Progenitor cell of endocrine pancreas (in vitro differentiated cells): ENCODE data around the gene TAB2. TPM values are rescaled to one million over a fixed set of nuclear protein-coding genes. Genes with fewer than 3 reads are reported as not detected.

Experiments used
- DNase-seq: peaks from one replicate; pipeline ENCODE4 v3.0.0; 2021; ENCODE audit warnings: low spot score; ENCODE audit not compliant: unreplicated experiment
- H3K27ac Mint-ChIP-seq: 2 replicates; pipeline ENCODE4 v1.8.0; 2021; ENCODE audit warnings: mild to moderate bottlenecking, moderate library complexity, mixed read lengths
- H3K27me3 Mint-ChIP-seq: 2 replicates; pipeline ENCODE4 v1.8.0; 2021; ENCODE audit warnings: mixed read lengths
- H3K36me3 Mint-ChIP-seq: 2 replicates; pipeline ENCODE4 v1.8.0; 2022; ENCODE audit warnings: mixed read lengths; ENCODE audit not compliant: insufficient read depth
- H3K4me1 Mint-ChIP-seq: 2 replicates; pipeline ENCODE4 v1.8.0; 2021; ENCODE audit warnings: low read depth, mixed read lengths
- H3K4me3 Mint-ChIP-seq: 2 replicates; pipeline ENCODE4 v1.8.0; 2021; ENCODE audit warnings: low read depth, mild to moderate bottlenecking, moderate library complexity, mixed read lengths
- H3K9me3 Mint-ChIP-seq: 2 replicates; pipeline ENCODE4 v1.8.0; 2021; ENCODE audit warnings: low read depth, mixed read lengths
- total RNA-seq: library from RNA; stranded (reverse); gene quantifications from 2 replicates; pipeline ENCODE4 v1.2.1, GENCODE V29; 2021
- TF ChIP-seq, protein P1 (sequence below): fragments of 200-600 bp; sonication (generic); IDR thresholded peaks from one replicate; pipeline ENCODE4 v1.5.0; 2021; ENCODE audit warnings: antibody characterized with exemption, mild to moderate bottlenecking; ENCODE audit not compliant: unreplicated experiment

TAB2 gene
- total RNA-seq, 1 donor from 2014 or later: 58.0 TPM

DNA sequence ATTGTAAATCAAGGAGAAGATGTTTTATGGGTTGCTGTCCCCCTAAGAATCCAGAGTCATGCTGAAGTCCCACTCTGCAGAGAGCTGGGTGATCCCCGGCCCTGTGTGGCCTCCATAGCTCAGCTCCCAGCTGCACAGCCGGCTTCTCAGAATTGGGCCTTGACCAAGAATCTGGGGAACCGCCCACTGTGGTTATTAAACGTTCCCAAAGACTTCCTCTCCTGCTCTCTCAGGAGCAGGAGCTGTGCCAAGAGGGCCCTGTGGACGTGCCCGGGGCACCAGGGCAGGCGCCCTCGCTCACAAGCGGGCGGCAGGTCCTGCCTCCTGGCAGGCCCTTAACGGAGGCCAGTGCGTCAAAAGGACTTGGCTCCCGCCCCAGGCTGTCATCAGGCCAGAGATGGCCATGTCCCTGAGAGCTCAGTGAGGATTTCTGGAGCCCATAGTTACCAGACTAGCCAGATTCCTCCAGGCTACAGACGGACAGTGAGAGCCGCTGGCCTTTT is 136.9 kb downstream of the TAB2 start:
- peaks cover 55% of the 10 kb centered on the region for H3K27me3 Mint-ChIP-seq
- H3K27ac Mint-ChIP-seq: no peak overlapping the region
- no peaks in the 10 kb centered on the region for H3K4me1 Mint-ChIP-seq
- H3K9me3 Mint-ChIP-seq: no peaks in the 10 kb centered on the region
- TF ChIP-seq, protein P1, sequence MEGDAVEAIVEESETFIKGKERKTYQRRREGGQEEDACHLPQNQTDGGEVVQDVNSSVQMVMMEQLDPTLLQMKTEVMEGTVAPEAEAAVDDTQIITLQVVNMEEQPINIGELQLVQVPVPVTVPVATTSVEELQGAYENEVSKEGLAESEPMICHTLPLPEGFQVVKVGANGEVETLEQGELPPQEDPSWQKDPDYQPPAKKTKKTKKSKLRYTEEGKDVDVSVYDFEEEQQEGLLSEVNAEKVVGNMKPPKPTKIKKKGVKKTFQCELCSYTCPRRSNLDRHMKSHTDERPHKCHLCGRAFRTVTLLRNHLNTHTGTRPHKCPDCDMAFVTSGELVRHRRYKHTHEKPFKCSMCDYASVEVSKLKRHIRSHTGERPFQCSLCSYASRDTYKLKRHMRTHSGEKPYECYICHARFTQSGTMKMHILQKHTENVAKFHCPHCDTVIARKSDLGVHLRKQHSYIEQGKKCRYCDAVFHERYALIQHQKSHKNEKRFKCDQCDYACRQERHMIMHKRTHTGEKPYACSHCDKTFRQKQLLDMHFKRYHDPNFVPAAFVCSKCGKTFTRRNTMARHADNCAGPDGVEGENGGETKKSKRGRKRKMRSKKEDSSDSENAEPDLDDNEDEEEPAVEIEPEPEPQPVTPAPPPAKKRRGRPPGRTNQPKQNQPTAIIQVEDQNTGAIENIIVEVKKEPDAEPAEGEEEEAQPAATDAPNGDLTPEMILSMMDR: no peak
- H3K36me3 Mint-ChIP-seq: no peaks in the 10 kb centered on the region
- no peak for DNase-seq
- H3K4me3 Mint-ChIP-seq: no peak overlapping the region

DNA sequence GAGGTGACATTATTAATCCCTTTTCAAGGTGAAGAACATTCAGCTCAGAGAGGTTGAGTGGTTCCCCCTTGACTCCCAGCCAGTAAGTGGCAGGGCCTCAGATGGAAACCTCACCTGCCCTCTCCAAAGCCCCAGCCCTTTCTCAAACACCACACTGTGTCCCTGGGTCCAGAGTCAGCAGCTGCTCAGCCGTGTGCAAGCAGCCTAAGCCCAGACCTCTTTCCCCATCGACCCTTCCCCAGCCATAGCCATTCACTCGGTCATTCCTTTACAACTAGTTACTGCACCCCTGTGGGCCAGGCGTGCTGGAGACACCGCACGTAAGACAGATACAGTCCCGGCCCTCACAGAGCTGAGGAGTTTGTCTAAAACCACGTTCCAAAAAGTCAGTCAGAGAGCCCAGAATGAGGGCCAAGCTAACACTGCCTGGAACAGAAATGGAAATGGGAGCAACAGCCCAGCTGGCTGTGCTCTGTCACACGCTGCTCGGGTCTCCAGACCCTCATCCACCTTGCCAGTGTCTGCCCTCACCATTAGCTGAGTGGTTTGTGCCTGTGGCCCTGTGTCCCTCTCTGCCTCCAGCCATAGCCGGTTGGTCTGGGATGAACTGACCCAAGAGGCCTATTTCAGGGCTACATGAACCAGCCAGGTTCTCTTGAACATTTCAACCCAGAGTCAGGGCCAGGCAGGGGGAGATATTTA is 137.7 kb downstream of the TAB2 start:
- peaks cover 48% of the 10 kb centered on the region for H3K27me3 Mint-ChIP-seq
- no peak overlapping the region for H3K27ac Mint-ChIP-seq
- TF ChIP-seq, protein P1: no peak

DNA sequence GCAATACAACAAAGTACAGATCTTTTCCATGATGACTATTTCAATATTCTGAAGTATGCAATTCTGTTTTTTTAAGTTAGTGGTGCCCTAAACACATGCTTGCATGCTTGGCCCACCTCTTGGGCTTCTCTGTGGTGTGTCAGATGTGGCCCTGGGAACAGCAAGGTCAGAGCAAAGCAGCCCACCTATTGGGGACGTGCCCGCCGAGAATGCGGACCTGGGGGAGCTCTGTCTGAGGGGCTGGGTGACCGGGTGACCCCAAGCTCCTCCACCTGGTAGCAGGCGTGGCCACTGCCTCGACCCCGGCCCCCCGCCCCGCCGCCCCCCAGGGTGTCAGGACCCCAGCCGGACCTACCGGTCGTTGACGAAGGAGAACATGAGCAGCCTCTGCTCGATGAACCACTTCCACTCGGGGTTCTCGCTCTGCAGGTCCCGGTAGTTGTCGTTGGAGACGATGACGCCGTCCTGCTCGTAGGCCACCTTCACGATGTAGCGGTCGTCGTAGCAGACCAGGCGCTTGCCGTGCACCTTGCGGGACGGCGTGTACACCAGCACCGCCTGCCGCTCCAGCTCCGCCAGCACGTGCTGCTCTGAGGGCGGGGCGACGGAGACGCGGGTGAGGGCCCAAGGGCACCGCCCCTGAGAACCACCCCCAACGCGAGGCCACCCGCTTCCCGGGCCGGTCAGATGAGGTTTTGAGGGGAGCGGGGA is 139.0 kb downstream of the TAB2 start:
- no peaks in the 10 kb centered on the region for H3K4me1 Mint-ChIP-seq
- DNase-seq: no peak
- H3K4me3 Mint-ChIP-seq: no peak overlapping the region
- TF ChIP-seq, protein P1: no peak
- H3K27me3 Mint-ChIP-seq: peaks cover 43% of the 10 kb centered on the region
- no peaks in the 10 kb centered on the region for H3K9me3 Mint-ChIP-seq
- no peaks in the 10 kb centered on the region for H3K36me3 Mint-ChIP-seq
- no peak overlapping the region for H3K27ac Mint-ChIP-seq

More for the DNA sequence above, 137.7 kb downstream of the TAB2 start:
- DNase-seq: no peak
- Mint-ChIP-seq H3K4me1 (no peaks in the 10 kb centered on the region), H3K9me3 (no peaks in the 10 kb centered on the region), H3K36me3 (no peaks in the 10 kb centered on the region), H3K4me3 (no peak overlapping the region)

DNA sequence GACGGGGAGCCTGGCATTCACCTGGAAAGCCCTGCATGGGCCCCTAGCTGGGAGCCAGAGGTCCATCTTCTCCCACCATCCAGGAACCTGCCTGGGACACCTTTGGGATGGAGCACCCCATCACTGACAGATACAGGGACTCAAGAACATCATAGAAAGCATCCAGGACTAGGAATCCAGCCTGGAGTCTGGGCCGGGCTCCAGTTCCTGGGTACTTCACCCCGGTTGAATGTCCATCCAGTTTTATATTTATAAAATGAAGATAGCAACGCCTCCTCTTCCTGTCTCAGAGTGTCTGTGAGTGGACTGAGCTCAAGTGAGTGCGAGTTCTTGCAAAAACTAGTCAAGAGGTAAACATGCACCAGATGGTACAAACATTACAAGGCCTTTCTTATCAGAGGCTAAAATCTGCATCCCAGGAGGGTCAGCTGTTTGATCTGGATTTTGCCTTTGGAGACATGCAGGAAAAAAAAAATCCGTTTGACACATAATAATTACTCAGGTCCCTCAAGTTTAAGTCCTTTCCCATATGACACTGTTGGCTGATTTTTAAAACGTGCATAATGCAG is 139.9 kb downstream of the TAB2 start:
- H3K27me3 Mint-ChIP-seq: peaks cover 33% of the 10 kb centered on the region
- H3K4me3 Mint-ChIP-seq: no peak overlapping the region
- H3K27ac Mint-ChIP-seq: no peak overlapping the region
- TF ChIP-seq, protein P1: no peak
- H3K36me3 Mint-ChIP-seq: no peaks in the 10 kb centered on the region
- H3K4me1 Mint-ChIP-seq: no peaks in the 10 kb centered on the region
- H3K9me3 Mint-ChIP-seq: no peaks in the 10 kb centered on the region
- no peak for DNase-seq

DNA sequence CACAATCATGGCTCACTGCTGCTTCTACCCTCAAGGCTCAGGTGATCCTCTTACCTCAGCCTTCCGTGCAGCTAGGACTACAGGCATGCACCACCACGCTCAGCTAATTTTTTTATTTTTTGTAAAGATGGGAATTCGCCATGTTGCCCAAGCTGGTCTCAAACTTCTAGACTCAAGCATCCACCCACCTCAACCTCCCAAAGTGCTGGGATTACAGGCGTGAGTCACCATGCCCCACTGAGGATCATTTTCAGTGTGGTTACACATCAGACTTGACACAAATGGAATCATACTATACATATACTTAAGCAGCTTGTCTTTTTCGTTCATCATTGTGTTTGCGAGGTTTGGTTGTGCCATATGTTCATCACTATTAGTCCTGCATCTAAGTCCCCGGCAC is 140.7 kb downstream of the TAB2 start:
- TF ChIP-seq, protein P1: no peak
- Mint-ChIP-seq H3K4me3 (no peak overlapping the region), H3K27me3 (peaks cover 29% of the 10 kb centered on the region), H3K9me3 (no peaks in the 10 kb centered on the region), H3K36me3 (no peaks in the 10 kb centered on the region), H3K27ac (no peak overlapping the region), H3K4me1 (no peaks in the 10 kb centered on the region)
- no peak for DNase-seq
